ENCODE results near the gene CMC2.

The CMC2 gene

DNA sequence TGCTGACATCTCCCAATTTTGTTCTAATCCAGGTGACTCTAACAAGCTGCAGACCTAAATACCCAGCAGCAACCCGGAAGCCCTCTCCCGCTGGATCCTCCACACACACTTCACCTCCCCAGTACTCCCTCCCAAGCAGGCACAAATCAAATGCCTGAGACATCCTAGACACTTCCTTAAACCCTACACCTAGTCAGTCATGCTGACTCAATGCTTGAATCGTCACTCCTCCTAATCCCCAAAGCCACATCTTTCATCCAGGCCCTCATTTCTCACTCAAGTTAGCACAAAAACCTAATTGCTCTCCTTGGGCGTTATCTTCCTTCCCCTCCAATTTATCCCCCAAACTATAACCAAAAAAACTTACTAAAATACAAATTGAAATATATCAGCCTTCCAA lies 32.7 kb downstream of the CMC2 start:
- no peak for DNase-seq (ENCODE audit: low read depth)

GRCh38 chr16:80972611-80973010 lies 34.1 kb downstream of the CMC2 start:
- no peak for DNase-seq (ENCODE audit: low read depth)

GRCh38 chr16:80971819-80972218 lies 34.9 kb downstream of the CMC2 start:
- no peak for DNase-seq (ENCODE audit: low read depth)

GRCh38 chr16:80969114-80969484 lies 37.6 kb downstream of the CMC2 start:
- no peak for DNase-seq (ENCODE audit: low read depth)

GRCh38 chr16:80968386-80969113 lies 38.1 kb downstream of the CMC2 start:
- no peak for DNase-seq (ENCODE audit: low read depth)

DNA sequence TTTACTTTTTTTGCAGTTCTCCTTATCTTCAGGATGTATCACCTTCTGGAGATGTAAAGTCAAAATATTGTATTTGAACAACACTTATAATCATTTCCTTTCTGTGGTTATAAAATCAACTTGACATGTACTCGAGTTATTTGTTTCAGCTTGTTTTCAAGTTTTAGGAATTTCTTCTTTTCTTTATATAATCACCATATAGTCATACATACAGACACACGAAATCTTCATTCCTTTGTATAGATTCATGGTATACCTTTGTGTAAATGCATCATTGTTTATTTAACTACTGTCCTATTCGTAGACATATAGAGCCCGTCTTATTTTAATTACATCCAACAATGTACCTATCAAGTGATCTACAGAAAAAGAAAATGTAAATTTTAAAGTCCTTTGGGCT lies 40.1 kb downstream of the CMC2 start:
- no peak for DNase-seq (ENCODE audit: low read depth)

- DNase-seq (ENCODE audit: low read depth): no peak
Measured at GRCh38 chr16:80964351-80964750, 42.3 kb downstream of the CMC2 start.

- DNase-seq (ENCODE audit: low read depth): no peak
Measured at GRCh38 chr16:80962879-80963278, 43.8 kb downstream of the CMC2 start.

DNA sequence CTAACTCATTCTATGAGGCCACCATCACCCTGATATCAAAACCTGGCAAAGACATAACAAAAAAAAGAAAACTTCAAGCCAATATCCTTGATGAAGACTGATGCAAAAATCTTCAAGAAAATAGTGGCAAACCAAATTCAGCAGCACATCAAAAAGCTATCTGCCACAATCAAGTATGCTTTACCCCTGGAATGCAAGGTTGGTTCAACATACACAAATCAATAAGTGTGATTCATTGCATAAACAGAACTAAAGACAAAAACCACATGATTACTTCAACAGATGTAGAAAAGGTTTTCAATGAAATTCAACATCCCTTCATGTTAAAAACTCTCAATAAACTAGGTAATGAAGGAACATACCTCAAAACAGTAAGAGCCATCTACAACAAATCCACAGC lies 48.4 kb downstream of the CMC2 start:
- no peak for DNase-seq (ENCODE audit: low read depth)

DNA sequence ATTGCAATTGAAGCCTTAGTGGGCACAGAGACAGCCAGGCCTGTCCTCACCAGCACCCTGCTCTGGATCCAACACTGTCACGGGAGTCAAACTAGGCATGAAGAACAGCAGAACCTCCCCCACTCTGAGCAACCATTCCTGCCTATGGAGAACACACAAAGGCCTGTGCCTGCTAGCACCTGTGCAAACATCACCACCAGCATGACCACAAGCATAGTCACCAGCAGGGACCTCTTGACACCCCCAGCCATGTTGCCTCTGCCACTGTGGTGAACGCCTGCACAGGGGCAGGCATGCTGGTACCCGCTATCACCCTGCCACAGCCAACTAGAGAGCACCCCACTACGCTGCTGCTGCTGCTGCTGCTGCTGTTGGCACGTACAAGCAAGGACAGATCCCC lies 51.7 kb downstream of the CMC2 start:
- no peak for DNase-seq (ENCODE audit: low read depth)

- DNase-seq (ENCODE audit: low read depth): no peak
Measured at GRCh38 chr16:80948886-80949493, 57.7 kb downstream of the CMC2 start.

- no peak for DNase-seq (ENCODE audit: low read depth)
Measured at GRCh38 chr16:80947708-80948625, 58.7 kb downstream of the CMC2 start.

DNA sequence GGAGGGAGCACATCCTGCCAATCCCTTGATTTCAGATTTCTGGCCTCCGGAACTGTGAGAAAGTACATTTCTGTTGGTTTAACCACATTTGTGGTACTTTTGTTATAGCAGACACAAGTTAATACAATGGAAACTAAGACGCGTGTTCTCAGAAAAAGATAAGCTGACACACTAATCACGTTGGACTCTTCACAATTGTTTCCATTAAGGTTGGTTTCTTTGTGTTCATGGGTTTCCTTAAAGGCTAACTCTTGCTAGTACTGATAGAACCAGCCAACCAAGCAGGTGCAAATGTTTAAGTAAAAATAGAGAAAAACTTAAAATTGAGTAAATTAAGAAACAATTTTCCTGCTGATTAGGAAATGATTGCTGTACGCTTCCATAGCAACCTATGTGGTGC lies 59.4 kb downstream of the CMC2 start:
- no peak for DNase-seq (ENCODE audit: low read depth)

DNA sequence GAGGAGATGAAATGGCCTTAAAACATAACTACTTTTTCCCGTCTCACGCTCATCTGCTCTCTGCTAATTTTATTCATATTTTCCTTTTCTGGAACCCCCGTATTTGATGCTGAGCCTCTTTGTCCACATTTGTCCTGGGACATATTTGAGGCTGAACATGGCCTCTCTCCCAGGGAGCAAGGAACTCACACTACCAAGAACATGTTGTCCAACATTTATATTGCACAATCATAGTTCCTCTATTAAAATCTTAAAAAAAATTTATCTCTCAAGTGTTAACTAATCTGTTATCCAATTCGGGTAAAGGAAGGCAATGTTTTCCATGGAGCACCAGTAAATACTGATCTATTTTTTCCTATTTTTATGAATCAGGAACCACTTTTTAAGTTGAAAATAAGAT lies 60.2 kb downstream of the CMC2 start:
- DNase-seq (ENCODE audit: low read depth): no peak

DNA sequence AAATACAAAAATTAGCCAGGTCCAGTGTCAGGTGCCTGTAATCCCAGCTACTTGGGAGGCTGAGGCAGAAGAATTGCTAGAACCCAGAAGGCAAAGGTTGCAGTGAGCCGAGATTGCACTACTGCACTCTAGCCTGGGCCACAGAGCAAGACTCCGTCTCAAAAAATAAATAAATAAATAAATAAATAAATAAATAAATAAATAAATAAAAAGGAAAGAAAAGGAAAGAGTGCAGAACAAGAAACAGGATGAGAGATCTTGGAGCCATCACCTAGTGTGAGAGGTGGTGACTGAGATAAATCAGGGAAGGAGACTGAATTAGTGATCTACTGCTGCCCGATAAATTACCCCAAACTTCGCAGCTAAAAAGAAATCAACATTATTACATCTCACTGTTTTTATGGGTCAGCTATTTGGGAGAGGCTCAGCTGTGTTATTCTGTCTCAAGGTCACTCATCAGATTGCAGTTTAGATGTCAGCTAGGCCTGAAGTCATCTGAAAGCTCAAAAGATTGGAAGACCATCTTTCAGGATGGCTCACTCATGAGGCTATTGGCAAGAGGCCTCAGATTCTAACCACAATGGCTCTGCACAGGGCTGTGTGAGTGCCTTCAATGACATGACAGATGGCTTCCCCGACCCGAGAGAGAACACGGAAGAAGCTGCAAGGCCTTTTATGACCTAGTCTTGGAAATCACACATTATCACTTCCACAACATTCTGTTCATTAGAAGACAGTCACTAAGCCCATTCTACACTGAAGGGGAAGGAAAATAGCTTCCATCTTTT lies 66.4 kb downstream of the CMC2 start:
- no peak for DNase-seq (ENCODE audit: low read depth)

GRCh38 chr16:80938879-80939260 lies 67.8 kb downstream of the CMC2 start:
- no peak for DNase-seq (ENCODE audit: low read depth)

- no peak for DNase-seq (ENCODE audit: low read depth)
Measured at GRCh38 chr16:80938004-80938878, 68.4 kb downstream of the CMC2 start.

DNA sequence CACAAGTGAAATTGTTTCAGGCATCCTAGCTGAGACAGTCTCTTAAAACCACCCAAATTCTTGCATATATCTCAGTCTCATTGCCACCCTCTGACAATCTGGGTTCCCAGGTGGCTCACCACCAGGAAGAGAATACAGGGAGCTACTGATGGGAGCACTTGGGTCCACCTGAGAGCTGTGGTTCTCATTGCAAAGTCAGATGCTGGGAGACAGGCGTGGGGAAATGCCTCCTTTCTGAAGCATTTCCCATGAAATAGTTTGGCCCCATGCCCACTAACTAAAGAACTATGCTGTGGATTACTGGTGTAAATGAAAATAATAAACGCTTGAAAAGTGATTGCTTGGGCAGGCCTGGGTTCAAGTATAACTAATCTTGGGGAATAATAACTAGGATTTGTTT lies 70.3 kb downstream of the CMC2 start:
- DNase-seq (ENCODE audit: low read depth): no peak

- no peak for DNase-seq (ENCODE audit: low read depth)
Measured at GRCh38 chr16:80935691-80936090, 71.0 kb downstream of the CMC2 start.

- DNase-seq (ENCODE audit: low read depth): no peak
Measured at GRCh38 chr16:80932708-80933095, 74.0 kb downstream of the CMC2 start.
